Heart left ventricle (tissue), 16 donors: ENCODE data around the gene MAP2K5. TPM values are rescaled to one million over a fixed set of nuclear protein-coding genes. Genes with fewer than 3 reads are reported as not detected.

ENCODE experiments used
- ATAC-seq, 4 donors: fragments of 200-7000 bp; cut with Tn5 transposase; one replicate each; pipeline ENCODE4 v1.9.1; 2020 to 2022; ENCODE audit warnings: moderate library complexity in 4 of 4, mild to moderate bottlenecking in 3 of 4, moderate number of reproducible peaks in 1 of 4
- DNase-seq, 5 donors: peaks; one replicate each; pipeline ENCODE4 v3.0.0-alpha.2; 2020
- H3K27ac ChIP-seq, 12 donors: fragments of 200-600 bp; sonication (generic) in 4 of 12; one replicate each; pipeline versions ENCODE4 v1.5.0 to v1.8.0; 2016 to 2022; ENCODE audit warnings: mild to moderate bottlenecking in 2 of 12
- H3K27me3 ChIP-seq, 9 donors: fragments of 200-600 bp; sonication (generic) in 2 of 9; one replicate each; pipeline versions ENCODE4 v1.5.1 to v1.8.0; 2016 to 2022; ENCODE audit warnings: mild to moderate bottlenecking in 3 of 9
- H3K36me3 ChIP-seq, 9 donors: fragments of 200-600 bp; sonication (generic) in 2 of 9; one replicate each; pipeline versions ENCODE4 v1.5.0 to v1.8.0; 2018 to 2022; ENCODE audit warnings: mild to moderate bottlenecking in 2 of 9
- H3K4me1 ChIP-seq, 12 donors: fragments of 200-600 bp; sonication (generic) in 4 of 12; one replicate each; pipeline versions ENCODE4 v1.5.0 to v1.8.0; 2016 to 2022; ENCODE audit warnings: mild to moderate bottlenecking in 3 of 12
- H3K4me3 ChIP-seq, 12 donors: fragments of 200-600 bp; sonication (generic) in 4 of 12; one replicate each; pipeline versions ENCODE4 v1.5.0 to v1.8.0; 2017 to 2022; ENCODE audit warnings: mild to moderate bottlenecking in 9 of 12, moderate library complexity in 4 of 12
- H3K9me3 ChIP-seq, 12 donors: fragments of 200-600 bp; sonication (generic) in 4 of 12; one replicate each; pipeline versions ENCODE4 v1.5.0 to v1.8.0; 2016 to 2022; ENCODE audit warnings: mild to moderate bottlenecking in 1 of 12
- CTCF ChIP-seq, 12 donors: fragments of 200-600 bp; sonication (generic) in 4 of 12; IDR thresholded peaks; one replicate each; pipeline versions ENCODE4 v1.5.0 to v1.8.0; 2018 to 2022; ENCODE audit warnings: antibody characterized with exemption in 12 of 12, mild to moderate bottlenecking in 5 of 12
- POLR2A ChIP-seq, 2 donors: fragments of 450-650 bp; IDR thresholded peaks; one replicate each; pipeline ENCODE4 v1.6.1; 2017; ENCODE audit warnings: antibody characterized with exemption in 2 of 2, mild to moderate bottlenecking in 2 of 2, moderate library complexity in 2 of 2
- WGBS, 4 donors: extraction: QIAGEN DNeasy Blood & Tissue Kit in 2 of 4; methylation state at CpG; one replicate each; pipeline versions ENCODE4 v1.1.5 to v1.1.7; 2013 to 2018; 5-methylcytosine and 5-hydroxymethylcytosine counted together
- intact Hi-C, 10 donors: fragments of 100-400 bp; cut with DNase I; formaldehyde crosslinking; loops; one replicate each; pipeline versions ENCODE4 v1.11.1 to v1.14.2; 2022
- polyA plus RNA-seq, 2 donors: library from polyadenylated mRNA; stranded (reverse); fragments of 200-250 nt; gene quantifications; one replicate each; pipeline ENCODE4 v1.2.3, GENCODE V29; 2013
- total RNA-seq, 9 donors: library from RNA; depleted of rRNA in 2 of 9; stranded (reverse); fragments of >200 nt in 2 of 9; fragmentation: NEBNext Ultra II Directional in 3 of 9; extraction: Animal tissue kit (Norgen Biotek cat#: 25700) in 3 of 9; gene quantifications; one replicate each; pipeline versions ENCODE4 v1.1.0 to v1.2.4, GENCODE V29; 2016 to 2023
- donor health status: ischemic (EF 13 %, LVEDD 7.1; RV severe dilation, severe dysfunction).
- donor health status: healthy with polysubstance abuse.
- donor health status: DM: no; HTN: yes; CAD: no.
- donor health status: DM: no; HTN: no; CAD: no.
- donor health status: ischemic (EF 25% LVEDD 6.9; RV normal size, moderate dysfunction).
- donor health status: ischemic (EF 25% LVEDD 5.7; RV mildly dilated, moderate dysfunction).
- donor health status: healthy.
- donor health status: DM: yes; HTN: yes; CAD: no.
- donor health status: ischemic (EF 35%, LVEDD 5.7; RV mildly dilated, moderate dysfunction).
- donor health status: nonischemic (EF 11% LVEDD 7.7; RV severe dilation, severe dysfunction).
- donor health status: DM: yes; HTN: yes; CAD: no.
- donor health status: PGD.
- donor health status: ischemic (EF 29% LVEDD 5.4; RV normal size, mild dysfunction).
- donor health status: nonischemic (EF 23%, LVEDD 6.1; RV moderate dilation, normal function).

MAP2K5 gene
- total and polyA plus RNA-seq, 11 donors = 8.1 to 32.0 (median 19.1) TPM

- DNase-seq (no peak), ATAC-seq (no peak)
- Histone ChIP-seq H3K4me3 (no peak overlapping the region), H3K27me3 (no peaks in the 10 kb centered on the region), H3K27ac (peak overlapping the region in 4 of 12 donors; percentile 10 to 43 (median 30)), H3K4me1 (peaks cover 0 to 35% (median 19%) of the 10 kb centered on the region in 12 donors), H3K36me3 (peaks cover 0 to 30% (median 14%) of the 10 kb centered on the region in 9 donors), H3K9me3 (no peaks in the 10 kb centered on the region)
- TF ChIP-seq CTCF (IDR thresholded peaks at IDR 0.05) = no peak
- TF ChIP-seq POLR2A (IDR thresholded peaks at IDR 0.05) = no peak
- intact Hi-C loops = no loop called here
- WGBS, 4 donors = 92 to 100% (median 96%) methylated on average over 1 of the region's 1 CpG
Observed at GRCh38 chr15:67551207-67551743, 8.8 kb downstream of the MAP2K5 start.

GRCh38 chr15:67554580-67554979, 12.1 kb downstream of the MAP2K5 start:
- Histone ChIP-seq H3K27ac (no peak overlapping the region), H3K27me3 (no peaks in the 10 kb centered on the region), H3K4me3 (no peak overlapping the region), H3K4me1 (peaks cover 0 to 18% (median 5%) of the 10 kb centered on the region in 12 donors), H3K9me3 (peaks cover 0 to 9% (median 0%) of the 10 kb centered on the region in 12 donors), H3K36me3 (peaks cover 0 to 40% (median 31%) of the 10 kb centered on the region in 9 donors)
- no peak for TF ChIP-seq CTCF (IDR thresholded peaks at IDR 0.05)
- TF ChIP-seq POLR2A (IDR thresholded peaks at IDR 0.05) = no peak
- WGBS, 4 donors = 93 to 98% (median 96%) methylated on average over 4 of the region's 4 CpGs
- DNase-seq = no peak
- intact Hi-C loops = no loop called here
- no peak for ATAC-seq

- ATAC-seq (no peak), DNase-seq (no peak)
- WGBS, 4 donors = 79 to 94% (median 88%) methylated on average over 3 of the region's 3 CpGs
- no peak for TF ChIP-seq POLR2A (IDR thresholded peaks at IDR 0.05)
- TF ChIP-seq CTCF (IDR thresholded peaks at IDR 0.05) = no peak
- Histone ChIP-seq H3K27ac (no peak overlapping the region), H3K36me3 (peaks cover 0 to 26% (median 15%) of the 10 kb centered on the region in 9 donors), H3K9me3 (peaks cover 0 to 9% (median 0%) of the 10 kb centered on the region in 12 donors), H3K4me1 (peaks cover 0 to 4% (median 0%) of the 10 kb centered on the region in 12 donors), H3K27me3 (no peaks in the 10 kb centered on the region), H3K4me3 (no peak overlapping the region)
- intact Hi-C loops = no loop called here
Observed at GRCh38 chr15:67556976-67557570, 14.6 kb downstream of the MAP2K5 start.

- intact Hi-C loops = no loop called here
- peaks cover 0 to 4% (median 0%) of the 10 kb centered on the region in 12 donors for H3K4me1 ChIP-seq
- no peak for TF ChIP-seq POLR2A (IDR thresholded peaks at IDR 0.05)
- TF ChIP-seq CTCF (IDR thresholded peaks at IDR 0.05) = no peak
- peaks cover 0 to 26% (median 9%) of the 10 kb centered on the region in 9 donors for H3K36me3 ChIP-seq
- peaks cover 0 to 9% (median 0%) of the 10 kb centered on the region in 12 donors for H3K9me3 ChIP-seq
- no peak for DNase-seq
- WGBS, 4 donors = 91 to 98% (median 93%) methylated on average over 4 of the region's 4 CpGs
- H3K27ac ChIP-seq = no peak overlapping the region
- no peaks in the 10 kb centered on the region for H3K27me3 ChIP-seq
- no peak overlapping the region for H3K4me3 ChIP-seq
- ATAC-seq = no peak
Observed at GRCh38 chr15:67558502-67558901, 16.0 kb downstream of the MAP2K5 start.
